ENCODE data around the gene KLF3. TPM values are rescaled to one million over a fixed set of nuclear protein-coding genes. Genes with fewer than 3 reads are reported as not detected.

KLF3 gene
- total RNA-seq, 1 donor from 2014 or later, result 38.4 TPM

GRCh38 chr4:38675146-38676121, 11.4 kb downstream of the KLF3 start:
- Mint-ChIP-seq H3K4me3 (peak overlapping the region; percentile 69), H3K4me1 (peaks cover 76% of the 10 kb centered on the region), H3K27ac (ENCODE audit: unreplicated experiment) (no peak overlapping the region), H3K36me3 (ENCODE audit: low read depth) (peaks cover 6% of the 10 kb centered on the region), H3K27me3 (ENCODE audit: low read depth) (no peaks in the 10 kb centered on the region), H3K9me3 (no peaks in the 10 kb centered on the region)
- peak; percentile 89 for DNase-seq (ENCODE audit: low read depth, low spot score)
- TF ChIP-seq CTCF (conservative IDR thresholded peaks at IDR 0.05), result peak; percentile 98

- H3K27ac Mint-ChIP-seq (ENCODE audit: unreplicated experiment), result no peak overlapping the region
- DNase-seq (ENCODE audit: low read depth, low spot score), result no peak
- H3K4me1 Mint-ChIP-seq, result peaks cover 60% of the 10 kb centered on the region
- H3K27me3 Mint-ChIP-seq (ENCODE audit: low read depth), result no peaks in the 10 kb centered on the region
- H3K36me3 Mint-ChIP-seq (ENCODE audit: low read depth), result peaks cover 12% of the 10 kb centered on the region
- no peak for TF ChIP-seq CTCF (conservative IDR thresholded peaks at IDR 0.05)
- H3K9me3 Mint-ChIP-seq, result no peaks in the 10 kb centered on the region
- no peak overlapping the region for H3K4me3 Mint-ChIP-seq
These were observed 13.0 kb downstream of the KLF3 start for GRCh38 chr4:38676986-38677385.

GRCh38 chr4:38677441-38677840, 13.4 kb downstream of the KLF3 start:
- H3K4me3 Mint-ChIP-seq, result peak overlapping the region; percentile 17
- no peaks in the 10 kb centered on the region for H3K27me3 Mint-ChIP-seq (ENCODE audit: low read depth)
- H3K36me3 Mint-ChIP-seq (ENCODE audit: low read depth), result peaks cover 12% of the 10 kb centered on the region
- TF ChIP-seq CTCF (conservative IDR thresholded peaks at IDR 0.05), result no peak
- H3K9me3 Mint-ChIP-seq, result no peaks in the 10 kb centered on the region
- peaks cover 55% of the 10 kb centered on the region for H3K4me1 Mint-ChIP-seq
- no peak overlapping the region for H3K27ac Mint-ChIP-seq (ENCODE audit: unreplicated experiment)
- DNase-seq (ENCODE audit: low read depth, low spot score), result no peak

- Mint-ChIP-seq H3K36me3 (ENCODE audit: low read depth) (peaks cover 12% of the 10 kb centered on the region), H3K4me3 (no peak overlapping the region), H3K9me3 (no peaks in the 10 kb centered on the region), H3K27ac (ENCODE audit: unreplicated experiment) (no peak overlapping the region), H3K4me1 (peaks cover 49% of the 10 kb centered on the region), H3K27me3 (ENCODE audit: low read depth) (no peaks in the 10 kb centered on the region)
- DNase-seq (ENCODE audit: low read depth, low spot score), result no peak
- no peak for TF ChIP-seq CTCF (conservative IDR thresholded peaks at IDR 0.05)
These were observed 14.1 kb downstream of the KLF3 start for GRCh38 chr4:38678078-38678477.

GRCh38 chr4:38679921-38680320, 15.9 kb downstream of the KLF3 start:
- H3K27ac Mint-ChIP-seq (ENCODE audit: unreplicated experiment), result no peak overlapping the region
- no peak for DNase-seq (ENCODE audit: low read depth, low spot score)
- TF ChIP-seq CTCF (conservative IDR thresholded peaks at IDR 0.05), result no peak
- H3K9me3 Mint-ChIP-seq, result no peaks in the 10 kb centered on the region
- H3K4me1 Mint-ChIP-seq, result peaks cover 40% of the 10 kb centered on the region
- H3K36me3 Mint-ChIP-seq (ENCODE audit: low read depth), result peaks cover 12% of the 10 kb centered on the region
- no peak overlapping the region for H3K4me3 Mint-ChIP-seq
- H3K27me3 Mint-ChIP-seq (ENCODE audit: low read depth), result no peaks in the 10 kb centered on the region
